HUES48 (cell line): ENCODE results near the gene CYP46A1.

Experiments
- H3K27ac ChIP-seq: one replicate; pipeline ENCODE4 v1.7.0; 2013; ENCODE audit warnings: low read depth, low read length, inconsistent platforms
- H3K27me3 ChIP-seq: 2 replicates; pipeline ENCODE4 v1.6.1; 2013; ENCODE audit warnings: mild to moderate bottlenecking, low read length; ENCODE audit not compliant: control insufficient read depth, insufficient read depth
- H3K36me3 ChIP-seq: 2 replicates; pipeline ENCODE4 v1.6.1; 2013; ENCODE audit warnings: low read length; ENCODE audit not compliant: control insufficient read depth, insufficient read depth
- H3K4me1 ChIP-seq: 2 replicates; pipeline ENCODE4 v1.6.1; 2013; ENCODE audit warnings: mild to moderate bottlenecking, low read length; ENCODE audit not compliant: control insufficient read depth, insufficient read depth
- H3K4me3 ChIP-seq: 2 replicates; pipeline ENCODE4 v1.5.1; 2013; ENCODE audit warnings: mild to moderate bottlenecking, low read depth, low read length
- H3K9ac ChIP-seq: 2 replicates; pipeline ENCODE4 v1.6.1; 2013; ENCODE audit warnings: mild to moderate bottlenecking, low read depth, low read length, moderate library complexity
- H3K9me3 ChIP-seq: 2 replicates; pipeline ENCODE4 v1.6.1; 2013; ENCODE audit warnings: low read length; ENCODE audit not compliant: control insufficient read depth, insufficient read depth

The CYP46A1 gene

DNA sequence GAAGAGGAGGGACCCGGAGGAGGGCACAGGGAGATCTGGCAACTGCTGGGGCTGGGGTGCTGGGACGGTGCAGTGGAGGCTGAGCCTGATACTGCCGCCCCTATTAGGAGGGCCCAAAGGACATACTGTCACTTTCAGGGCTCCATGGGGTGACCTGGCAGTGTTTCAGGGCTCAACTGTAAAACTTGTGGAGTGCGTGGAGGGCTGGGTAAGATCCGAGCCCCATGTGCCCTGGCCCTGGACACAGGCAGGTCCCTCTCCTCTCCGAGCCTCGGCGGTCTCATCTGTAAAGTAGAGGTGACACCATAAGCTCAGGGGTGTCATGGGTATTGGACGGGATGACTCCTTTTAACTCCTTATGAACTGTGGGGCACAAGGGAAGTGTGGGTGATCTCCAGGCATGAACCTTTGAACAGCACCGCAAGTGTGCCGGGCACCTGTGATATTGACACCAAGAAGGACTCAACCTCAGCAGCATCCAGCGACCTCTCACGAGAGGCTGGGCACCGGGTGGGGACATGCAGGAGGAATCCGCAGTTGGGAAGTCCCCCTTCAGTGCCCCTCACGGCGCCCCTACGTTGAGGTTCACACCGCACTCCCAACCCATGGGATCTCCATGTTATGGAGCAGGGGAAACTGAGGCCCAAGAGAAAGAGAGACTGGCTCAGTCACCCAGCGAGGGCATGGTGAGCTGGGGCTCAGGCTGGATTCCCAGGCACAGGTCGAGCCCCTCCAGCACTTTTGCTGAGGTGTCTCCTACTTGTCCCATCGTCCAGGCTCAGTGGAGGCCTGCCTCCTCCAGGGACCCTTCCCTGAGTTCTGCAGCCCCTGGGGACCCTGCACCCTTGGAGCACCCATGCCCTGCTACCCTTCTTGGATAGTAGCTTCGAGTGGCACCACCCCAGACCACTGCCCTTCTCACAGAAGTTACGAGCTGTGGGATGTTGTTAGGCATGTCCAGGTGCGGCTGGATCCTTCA lies 58.7 kb downstream of the CYP46A1 start:
- Histone ChIP-seq H3K27me3 (no peaks in the 10 kb centered on the region), H3K9me3 (no peaks in the 10 kb centered on the region), H3K36me3 (no peaks in the 10 kb centered on the region), H3K4me3 (no peak overlapping the region), H3K4me1 (peaks cover 26% of the 10 kb centered on the region), H3K9ac (no peak overlapping the region), H3K27ac (no peak overlapping the region)

GRCh38 chr14:99744199-99744872 lies 60.2 kb downstream of the CYP46A1 start:
- H3K27ac ChIP-seq = peak overlapping the region; percentile 83
- no peaks in the 10 kb centered on the region for H3K36me3 ChIP-seq
- H3K27me3 ChIP-seq = no peaks in the 10 kb centered on the region
- H3K9ac ChIP-seq = 0 out of 2 replicates have a peak overlapping the region, but pooled peaks have one; percentile 17
- peak overlapping the region; percentile 15; the same call in 1 of the 2 replicates for H3K4me3 ChIP-seq
- H3K4me1 ChIP-seq = peaks cover 26% of the 10 kb centered on the region
- H3K9me3 ChIP-seq = no peaks in the 10 kb centered on the region

DNA sequence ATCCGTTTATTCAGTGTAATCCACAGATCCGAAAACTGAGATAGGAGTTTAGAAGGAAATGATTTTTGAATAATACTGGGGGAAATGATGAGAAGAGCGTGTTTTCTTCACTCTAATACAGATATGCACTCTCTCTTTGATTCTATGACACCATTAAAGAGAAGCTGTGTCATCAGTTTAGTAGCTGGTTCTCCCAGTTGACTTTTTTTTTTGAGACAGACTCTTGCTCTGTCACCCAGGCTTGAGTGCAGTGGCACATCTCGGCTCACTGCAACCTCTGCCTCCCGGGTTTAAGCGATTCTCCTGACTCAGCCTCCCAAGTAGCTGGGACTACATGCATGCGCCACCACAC lies 60.8 kb downstream of the CYP46A1 start:
- Histone ChIP-seq H3K9me3 (no peaks in the 10 kb centered on the region), H3K36me3 (no peaks in the 10 kb centered on the region), H3K27ac (peak overlapping the region; percentile 83), H3K4me1 (peaks cover 26% of the 10 kb centered on the region), H3K4me3 (no peak overlapping the region), H3K9ac (no peak overlapping the region), H3K27me3 (no peaks in the 10 kb centered on the region)

- peak overlapping the region; percentile 83 for H3K27ac ChIP-seq
These were observed 61.3 kb downstream of the CYP46A1 start for GRCh38 chr14:99745307-99745951.

GRCh38 chr14:99747167-99747566 lies 63.1 kb downstream of the CYP46A1 start:
- Histone ChIP-seq H3K27ac (no peak overlapping the region), H3K36me3 (no peaks in the 10 kb centered on the region), H3K27me3 (no peaks in the 10 kb centered on the region), H3K4me1 (peaks cover 26% of the 10 kb centered on the region), H3K4me3 (no peak overlapping the region), H3K9ac (no peak overlapping the region), H3K9me3 (no peaks in the 10 kb centered on the region)

More at GRCh38 chr14:99745307-99745951, 61.3 kb downstream of the CYP46A1 start:
- Histone ChIP-seq H3K36me3 (no peaks in the 10 kb centered on the region), H3K9me3 (no peaks in the 10 kb centered on the region), H3K4me3 (no peak overlapping the region), H3K4me1 (peaks cover 26% of the 10 kb centered on the region), H3K9ac (no peak overlapping the region), H3K27me3 (no peaks in the 10 kb centered on the region)

- peaks cover 32% of the 10 kb centered on the region for H3K4me1 ChIP-seq
- H3K36me3 ChIP-seq = no peaks in the 10 kb centered on the region
- H3K9ac ChIP-seq = no peak overlapping the region
- H3K4me3 ChIP-seq = no peak overlapping the region
- no peaks in the 10 kb centered on the region for H3K9me3 ChIP-seq
- H3K27me3 ChIP-seq = no peaks in the 10 kb centered on the region
- no peak overlapping the region for H3K27ac ChIP-seq
These were observed 63.7 kb downstream of the CYP46A1 start for GRCh38 chr14:99747582-99748330.

GRCh38 chr14:99748529-99748928 lies 64.4 kb downstream of the CYP46A1 start:
- Histone ChIP-seq H3K4me1 (peaks cover 37% of the 10 kb centered on the region), H3K27me3 (no peaks in the 10 kb centered on the region), H3K9ac (no peak overlapping the region), H3K27ac (no peak overlapping the region), H3K4me3 (no peak overlapping the region), H3K36me3 (no peaks in the 10 kb centered on the region), H3K9me3 (no peaks in the 10 kb centered on the region)

DNA sequence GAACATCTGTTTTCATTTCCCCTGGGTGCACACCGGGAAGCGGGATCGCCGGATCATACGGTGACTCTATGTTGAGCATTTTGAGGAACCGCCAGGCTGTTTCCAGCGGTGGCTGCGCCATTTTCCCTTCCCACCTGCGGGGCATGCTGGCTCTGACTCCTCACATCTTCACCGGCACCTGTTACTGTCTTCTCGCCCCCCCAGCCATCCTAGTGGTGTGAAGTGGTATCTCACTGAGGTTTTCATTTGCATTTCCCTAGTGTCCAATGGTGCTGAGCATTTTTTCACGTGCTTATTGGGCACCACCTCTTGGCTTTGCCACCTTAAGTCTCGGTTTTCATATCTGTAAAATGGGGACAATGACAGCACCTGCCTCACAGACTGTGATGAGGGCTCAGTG lies 65.0 kb downstream of the CYP46A1 start:
- Histone ChIP-seq H3K36me3 (no peaks in the 10 kb centered on the region), H3K4me3 (no peak overlapping the region), H3K27ac (no peak overlapping the region), H3K27me3 (no peaks in the 10 kb centered on the region), H3K9me3 (no peaks in the 10 kb centered on the region), H3K9ac (no peak overlapping the region), H3K4me1 (peaks cover 35% of the 10 kb centered on the region)

- H3K4me1 ChIP-seq = peaks cover 28% of the 10 kb centered on the region
- H3K4me3 ChIP-seq = no peak overlapping the region
- H3K9me3 ChIP-seq = no peaks in the 10 kb centered on the region
- H3K27ac ChIP-seq = no peak overlapping the region
- no peaks in the 10 kb centered on the region for H3K36me3 ChIP-seq
- H3K27me3 ChIP-seq = no peaks in the 10 kb centered on the region
- H3K9ac ChIP-seq = no peak overlapping the region
These were observed 65.9 kb downstream of the CYP46A1 start for GRCh38 chr14:99749763-99750715.
